ENCODE results near the gene DYRK3. TPM values are rescaled to one million over a fixed set of nuclear protein-coding genes. Genes with fewer than 3 reads are reported as not detected.

DYRK3 gene
- total and polyA plus RNA-seq, 2 of the 13 experiments (the other 11 are each of a cell fraction or from before 2014, with no cell fraction given) = 0.48 to 2.8 TPM

DNA sequence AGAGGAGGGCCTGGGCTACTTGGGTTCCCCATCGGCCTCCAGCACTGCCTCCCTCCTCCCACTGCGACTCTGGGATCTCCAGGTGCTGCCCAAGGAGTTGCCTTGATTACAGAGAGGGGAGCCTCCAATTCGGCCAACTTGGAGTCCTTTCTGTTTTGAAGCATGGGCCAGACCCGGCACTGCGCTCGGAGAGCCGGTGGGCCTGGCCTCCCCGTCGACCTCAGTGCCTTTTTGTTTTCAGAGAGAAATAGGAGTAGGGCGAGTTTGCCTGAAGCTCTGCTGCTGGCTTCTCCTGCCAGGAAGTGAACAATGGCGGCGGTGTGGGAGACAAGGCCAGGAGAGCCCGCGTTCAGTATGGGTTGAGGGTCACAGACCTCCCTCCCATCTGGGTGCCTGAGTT lies 47.4 kb upstream of the DYRK3 start:
- Histone ChIP-seq H3K27me3 (ENCODE audit: control insufficient read depth in 1 of 2, insufficient read depth in 2 of 2, low read length in 2 of 2) (no peaks in the 10 kb centered on the region), H2AFZ (ENCODE audit: low read length) (no peak overlapping the region), H3K27ac (ENCODE audit: extremely low read length, insufficient read depth, low read length) (no peak overlapping the region), H3K9ac (ENCODE audit: insufficient read depth, low read depth, low read length) (no peak overlapping the region), H3K36me3 (replicated peaks in 1 of 2; ENCODE audit: control insufficient read depth in 1 of 2, insufficient read depth in 2 of 2, low read length in 2 of 2) (peaks cover 9 to 39% of the 10 kb centered on the region in 2 experiments), H3K79me2 (ENCODE audit: insufficient read depth, low read length) (no peaks in the 10 kb centered on the region), H3K4me2 (ENCODE audit: low read depth, low read length) (no peak overlapping the region), H4K20me1 (ENCODE audit: insufficient read depth, low read length) (no peaks in the 10 kb centered on the region), H3K9me3 (ENCODE audit: low read length) (no peaks in the 10 kb centered on the region), H3K4me3 (replicated peaks in 1 of 3; ENCODE audit: insufficient read depth in 1 of 3, low read depth in 2 of 3, low read length in 3 of 3) (no peak overlapping the region), H3K4me1 (ENCODE audit: insufficient read depth, low read length) (no peaks in the 10 kb centered on the region)
- in situ Hi-C loops (cut with HindIII; ENCODE audit: extremely low pct_ligation_motif_present, low pct_unique_long_range_greater_than_20kb) (no loop called here), intact Hi-C loops (cut with micrococcal nuclease; ENCODE audit: unreplicated experiment) (no loop called here)
- 93% methylated on average over 14 of the region's 14 CpGs for WGBS (ENCODE audit: low lambda C conversion rate)
- ChIA-PET CTCF (ENCODE audit: low intra/inter-chr PET ratio, low total read pairs) (no interaction called here), POLR2A (no interaction called here)
- DNase-seq (ENCODE audit: low spot score) (no peak), ATAC-seq (no peak), FAIRE-seq (no peak)
- BruUV-seq (replicated peaks) = no TSS peak
- TF ChIP-seq CEBPG (CRISPR knock-in tag; IDR thresholded peaks at IDR 0.05) (no peak), RFX5 (IDR thresholded peaks at IDR 0.05; ENCODE audit: low read depth, low read length) (no peak), ZNF496 (CRISPR knock-in tag; IDR thresholded peaks at IDR 0.05; ENCODE audit: insufficient replicate concordance) (no peak), ZBTB7A (CRISPR knock-in tag; IDR thresholded peaks at IDR 0.05) (no peak), ZFX (CRISPR knock-in tag; IDR thresholded peaks at IDR 0.05; ENCODE audit: low read depth) (no peak), ZFYVE20 (CRISPR knock-in tag; IDR thresholded peaks at IDR 0.05; ENCODE audit: borderline replicate concordance, low read depth) (no peak), FOXK1 (CRISPR knock-in tag; IDR thresholded peaks at IDR 0.05; ENCODE audit: borderline replicate concordance, low read depth) (no peak), ZNF33B (CRISPR knock-in tag; IDR thresholded peaks at IDR 0.05) (no peak), ZNF678 (CRISPR knock-in tag; IDR thresholded peaks at IDR 0.05) (no peak), TMF1 (CRISPR knock-in tag; IDR thresholded peaks at IDR 0.05; ENCODE audit: low read depth) (no peak)
- TF ChIP-seq, protein P1, sequence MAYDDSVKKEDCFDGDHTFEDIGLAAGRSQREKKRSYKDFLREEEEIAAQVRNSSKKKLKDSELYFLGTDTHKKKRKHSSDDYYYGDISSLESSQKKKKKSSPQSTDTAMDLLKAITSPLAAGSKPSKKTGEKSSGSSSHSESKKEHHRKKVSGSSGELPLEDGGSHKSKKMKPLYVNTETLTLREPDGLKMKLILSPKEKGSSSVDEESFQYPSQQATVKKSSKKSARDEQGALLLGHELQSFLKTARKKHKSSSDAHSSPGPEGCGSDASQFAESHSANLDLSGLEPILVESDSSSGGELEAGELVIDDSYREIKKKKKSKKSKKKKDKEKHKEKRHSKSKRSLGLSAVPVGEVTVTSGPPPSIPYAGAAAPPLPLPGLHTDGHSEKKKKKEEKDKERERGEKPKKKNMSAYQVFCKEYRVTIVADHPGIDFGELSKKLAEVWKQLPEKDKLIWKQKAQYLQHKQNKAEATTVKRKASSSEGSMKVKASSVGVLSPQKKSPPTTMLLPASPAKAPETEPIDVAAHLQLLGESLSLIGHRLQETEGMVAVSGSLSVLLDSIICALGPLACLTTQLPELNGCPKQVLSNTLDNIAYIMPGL (CRISPR knock-in tag; IDR thresholded peaks at IDR 0.05; ENCODE audit: borderline replicate concordance in 1 of 2, low read depth in 1 of 2) = no peak
- TF ChIP-seq, protein P2, sequence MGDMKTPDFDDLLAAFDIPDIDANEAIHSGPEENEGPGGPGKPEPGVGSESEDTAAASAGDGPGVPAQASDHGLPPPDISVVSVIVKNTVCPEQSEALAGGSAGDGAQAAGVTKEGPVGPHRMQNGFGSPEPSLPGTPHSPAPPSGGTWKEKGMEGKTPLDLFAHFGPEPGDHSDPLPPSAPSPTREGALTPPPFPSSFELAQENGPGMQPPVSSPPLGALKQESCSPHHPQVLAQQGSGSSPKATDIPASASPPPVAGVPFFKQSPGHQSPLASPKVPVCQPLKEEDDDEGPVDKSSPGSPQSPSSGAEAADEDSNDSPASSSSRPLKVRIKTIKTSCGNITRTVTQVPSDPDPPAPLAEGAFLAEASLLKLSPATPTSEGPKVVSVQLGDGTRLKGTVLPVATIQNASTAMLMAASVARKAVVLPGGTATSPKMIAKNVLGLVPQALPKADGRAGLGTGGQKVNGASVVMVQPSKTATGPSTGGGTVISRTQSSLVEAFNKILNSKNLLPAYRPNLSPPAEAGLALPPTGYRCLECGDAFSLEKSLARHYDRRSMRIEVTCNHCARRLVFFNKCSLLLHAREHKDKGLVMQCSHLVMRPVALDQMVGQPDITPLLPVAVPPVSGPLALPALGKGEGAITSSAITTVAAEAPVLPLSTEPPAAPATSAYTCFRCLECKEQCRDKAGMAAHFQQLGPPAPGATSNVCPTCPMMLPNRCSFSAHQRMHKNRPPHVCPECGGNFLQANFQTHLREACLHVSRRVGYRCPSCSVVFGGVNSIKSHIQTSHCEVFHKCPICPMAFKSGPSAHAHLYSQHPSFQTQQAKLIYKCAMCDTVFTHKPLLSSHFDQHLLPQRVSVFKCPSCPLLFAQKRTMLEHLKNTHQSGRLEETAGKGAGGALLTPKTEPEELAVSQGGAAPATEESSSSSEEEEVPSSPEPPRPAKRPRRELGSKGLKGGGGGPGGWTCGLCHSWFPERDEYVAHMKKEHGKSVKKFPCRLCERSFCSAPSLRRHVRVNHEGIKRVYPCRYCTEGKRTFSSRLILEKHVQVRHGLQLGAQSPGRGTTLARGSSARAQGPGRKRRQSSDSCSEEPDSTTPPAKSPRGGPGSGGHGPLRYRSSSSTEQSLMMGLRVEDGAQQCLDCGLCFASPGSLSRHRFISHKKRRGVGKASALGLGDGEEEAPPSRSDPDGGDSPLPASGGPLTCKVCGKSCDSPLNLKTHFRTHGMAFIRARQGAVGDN (CRISPR knock-in tag; IDR thresholded peaks at IDR 0.05) = no peak
- TF ChIP-seq, protein P3, sequence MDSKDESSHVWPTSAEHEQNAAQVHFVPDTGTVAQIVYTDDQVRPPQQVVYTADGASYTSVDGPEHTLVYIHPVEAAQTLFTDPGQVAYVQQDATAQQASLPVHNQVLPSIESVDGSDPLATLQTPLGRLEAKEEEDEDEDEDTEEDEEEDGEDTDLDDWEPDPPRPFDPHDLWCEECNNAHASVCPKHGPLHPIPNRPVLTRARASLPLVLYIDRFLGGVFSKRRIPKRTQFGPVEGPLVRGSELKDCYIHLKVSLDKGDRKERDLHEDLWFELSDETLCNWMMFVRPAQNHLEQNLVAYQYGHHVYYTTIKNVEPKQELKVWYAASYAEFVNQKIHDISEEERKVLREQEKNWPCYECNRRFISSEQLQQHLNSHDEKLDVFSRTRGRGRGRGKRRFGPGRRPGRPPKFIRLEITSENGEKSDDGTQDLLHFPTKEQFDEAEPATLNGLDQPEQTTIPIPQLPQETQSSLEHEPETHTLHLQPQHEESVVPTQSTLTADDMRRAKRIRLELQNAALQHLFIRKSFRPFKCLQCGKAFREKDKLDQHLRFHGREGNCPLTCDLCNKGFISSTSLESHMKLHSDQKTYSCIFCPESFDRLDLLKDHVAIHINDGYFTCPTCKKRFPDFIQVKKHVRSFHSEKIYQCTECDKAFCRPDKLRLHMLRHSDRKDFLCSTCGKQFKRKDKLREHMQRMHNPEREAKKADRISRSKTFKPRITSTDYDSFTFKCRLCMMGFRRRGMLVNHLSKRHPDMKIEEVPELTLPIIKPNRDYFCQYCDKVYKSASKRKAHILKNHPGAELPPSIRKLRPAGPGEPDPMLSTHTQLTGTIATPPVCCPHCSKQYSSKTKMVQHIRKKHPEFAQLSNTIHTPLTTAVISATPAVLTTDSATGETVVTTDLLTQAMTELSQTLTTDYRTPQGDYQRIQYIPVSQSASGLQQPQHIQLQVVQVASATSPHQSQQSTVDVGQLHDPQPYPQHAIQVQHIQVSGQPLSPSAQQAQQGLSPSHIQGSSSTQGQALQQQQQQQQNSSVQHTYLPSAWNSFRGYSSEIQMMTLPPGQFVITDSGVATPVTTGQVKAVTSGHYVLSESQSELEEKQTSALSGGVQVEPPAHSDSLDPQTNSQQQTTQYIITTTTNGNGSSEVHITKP (CRISPR knock-in tag; IDR thresholded peaks at IDR 0.05; ENCODE audit: low read depth) = no peak
- TF ChIP-seq, protein P4, sequence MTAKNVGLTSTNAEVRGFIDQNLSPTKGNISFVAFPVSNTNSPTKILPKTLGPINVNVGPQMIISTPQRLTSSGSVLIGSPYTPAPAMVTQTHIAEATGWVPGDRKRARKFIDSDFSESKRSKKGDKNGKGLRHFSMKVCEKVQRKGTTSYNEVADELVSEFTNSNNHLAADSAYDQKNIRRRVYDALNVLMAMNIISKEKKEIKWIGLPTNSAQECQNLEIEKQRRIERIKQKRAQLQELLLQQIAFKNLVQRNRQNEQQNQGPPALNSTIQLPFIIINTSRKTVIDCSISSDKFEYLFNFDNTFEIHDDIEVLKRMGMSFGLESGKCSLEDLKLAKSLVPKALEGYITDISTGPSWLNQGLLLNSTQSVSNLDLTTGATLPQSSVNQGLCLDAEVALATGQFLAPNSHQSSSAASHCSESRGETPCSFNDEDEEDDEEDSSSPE (CRISPR knock-in tag; IDR thresholded peaks at IDR 0.05) = no peak
